ENCODE data around the gene GPATCH8. TPM values are rescaled to one million over a fixed set of nuclear protein-coding genes. Genes with fewer than 3 reads are reported as not detected.

Gene GPATCH8
- polyA plus RNA-seq, 1 of the 3 experiments (the other 2 are of a cell fraction), result 12.7 TPM

DNA sequence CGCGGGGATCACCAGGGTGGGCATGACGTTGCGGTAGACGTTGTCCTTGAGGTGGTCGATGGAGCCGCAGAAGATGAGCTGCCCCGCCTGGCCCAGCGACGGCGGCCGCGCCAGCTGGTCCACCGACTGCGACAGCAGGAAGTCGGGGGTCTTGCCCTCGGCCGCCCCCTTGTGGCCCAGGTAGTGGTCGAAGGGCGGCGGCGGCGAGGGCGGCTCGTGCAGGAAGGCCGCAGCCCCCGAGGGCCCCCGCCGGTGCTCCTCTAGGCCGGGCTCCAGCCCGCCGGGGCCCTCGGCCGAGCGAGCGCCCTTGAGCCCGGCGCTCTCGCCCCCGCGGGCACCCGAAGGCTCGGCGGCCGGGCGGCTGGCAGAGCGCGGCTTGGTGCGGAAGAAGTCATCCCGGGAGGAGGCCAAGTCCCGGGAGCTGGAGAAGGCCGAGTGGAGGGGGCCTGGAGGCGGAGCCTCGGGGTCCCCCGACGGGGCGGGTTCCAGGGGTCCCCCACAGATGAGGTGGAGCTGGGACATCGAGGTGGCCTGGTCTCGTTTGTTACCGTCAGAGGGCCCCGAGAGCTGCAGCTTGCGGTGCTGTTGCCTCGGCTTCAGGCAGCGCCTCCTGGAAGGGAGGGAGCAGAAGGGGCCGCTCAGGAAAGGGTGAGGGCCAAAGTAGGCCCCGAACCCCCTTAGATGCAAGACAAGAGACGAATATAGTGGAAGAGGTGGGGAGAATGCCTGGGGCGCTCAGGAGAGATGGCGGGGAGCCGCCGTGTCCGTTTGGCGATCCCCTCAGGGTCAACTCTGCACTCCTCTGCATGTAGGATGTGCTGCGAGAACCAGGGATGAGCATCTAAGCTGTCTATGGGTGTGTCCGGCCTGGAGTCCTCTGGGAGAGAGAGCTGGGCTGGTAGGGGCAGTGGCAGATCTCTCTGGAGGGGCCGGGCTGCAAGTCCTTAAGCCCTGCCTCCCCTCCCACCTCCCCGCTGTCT, 148.3 kb downstream of the GPATCH8 start:
- no peaks in the 10 kb centered on the region for H3K9me2 ChIP-seq
- TF ChIP-seq RAD21 (IDR thresholded peaks at IDR 0.05; ENCODE audit: low read length) (no peak), ELF1 (IDR thresholded peaks at IDR 0.05) (no peak), RXRA (IDR thresholded peaks at IDR 0.05; ENCODE audit: borderline replicate concordance, low read depth) (no peak), FOXJ3 (CRISPR knock-in tag; IDR thresholded peaks at IDR 0.05) (no peak), TCF12 (IDR thresholded peaks at IDR 0.05) (no peak), GATA2 (CRISPR knock-in tag; IDR thresholded peaks at IDR 0.05) (no peak), YY1 (IDR thresholded peaks at IDR 0.05; ENCODE audit: low read depth) (no peak), SIN3A (IDR thresholded peaks at IDR 0.05; ENCODE audit: borderline replicate concordance, low read depth, low read length) (no peak)
- TF ChIP-seq, protein P1, sequence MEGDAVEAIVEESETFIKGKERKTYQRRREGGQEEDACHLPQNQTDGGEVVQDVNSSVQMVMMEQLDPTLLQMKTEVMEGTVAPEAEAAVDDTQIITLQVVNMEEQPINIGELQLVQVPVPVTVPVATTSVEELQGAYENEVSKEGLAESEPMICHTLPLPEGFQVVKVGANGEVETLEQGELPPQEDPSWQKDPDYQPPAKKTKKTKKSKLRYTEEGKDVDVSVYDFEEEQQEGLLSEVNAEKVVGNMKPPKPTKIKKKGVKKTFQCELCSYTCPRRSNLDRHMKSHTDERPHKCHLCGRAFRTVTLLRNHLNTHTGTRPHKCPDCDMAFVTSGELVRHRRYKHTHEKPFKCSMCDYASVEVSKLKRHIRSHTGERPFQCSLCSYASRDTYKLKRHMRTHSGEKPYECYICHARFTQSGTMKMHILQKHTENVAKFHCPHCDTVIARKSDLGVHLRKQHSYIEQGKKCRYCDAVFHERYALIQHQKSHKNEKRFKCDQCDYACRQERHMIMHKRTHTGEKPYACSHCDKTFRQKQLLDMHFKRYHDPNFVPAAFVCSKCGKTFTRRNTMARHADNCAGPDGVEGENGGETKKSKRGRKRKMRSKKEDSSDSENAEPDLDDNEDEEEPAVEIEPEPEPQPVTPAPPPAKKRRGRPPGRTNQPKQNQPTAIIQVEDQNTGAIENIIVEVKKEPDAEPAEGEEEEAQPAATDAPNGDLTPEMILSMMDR (IDR thresholded peaks at IDR 0.05), result no peak
- TF ChIP-seq, protein P2, sequence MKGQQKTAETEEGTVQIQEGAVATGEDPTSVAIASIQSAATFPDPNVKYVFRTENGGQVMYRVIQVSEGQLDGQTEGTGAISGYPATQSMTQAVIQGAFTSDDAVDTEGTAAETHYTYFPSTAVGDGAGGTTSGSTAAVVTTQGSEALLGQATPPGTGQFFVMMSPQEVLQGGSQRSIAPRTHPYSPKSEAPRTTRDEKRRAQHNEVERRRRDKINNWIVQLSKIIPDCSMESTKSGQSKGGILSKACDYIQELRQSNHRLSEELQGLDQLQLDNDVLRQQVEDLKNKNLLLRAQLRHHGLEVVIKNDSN (IDR thresholded peaks at IDR 0.05; ENCODE audit: borderline replicate concordance, low read depth), result no peak
- TF ChIP-seq, protein P3, sequence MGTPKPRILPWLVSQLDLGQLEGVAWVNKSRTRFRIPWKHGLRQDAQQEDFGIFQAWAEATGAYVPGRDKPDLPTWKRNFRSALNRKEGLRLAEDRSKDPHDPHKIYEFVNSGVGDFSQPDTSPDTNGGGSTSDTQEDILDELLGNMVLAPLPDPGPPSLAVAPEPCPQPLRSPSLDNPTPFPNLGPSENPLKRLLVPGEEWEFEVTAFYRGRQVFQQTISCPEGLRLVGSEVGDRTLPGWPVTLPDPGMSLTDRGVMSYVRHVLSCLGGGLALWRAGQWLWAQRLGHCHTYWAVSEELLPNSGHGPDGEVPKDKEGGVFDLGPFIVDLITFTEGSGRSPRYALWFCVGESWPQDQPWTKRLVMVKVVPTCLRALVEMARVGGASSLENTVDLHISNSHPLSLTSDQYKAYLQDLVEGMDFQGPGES (IDR thresholded peaks at IDR 0.05; ENCODE audit: low read depth, low read length), result no peak
- 92% methylated on average over 35 of the region's 77 CpGs for WGBS (ENCODE audit: low lambda C conversion rate)
- H3F3A ChIP-seq (replicated peaks; ENCODE audit: insufficient read depth), result no peaks in the 10 kb centered on the region
- no peak for DNase-seq
- H2AFZ ChIP-seq (ENCODE audit: low read depth), result no peak overlapping the region
- CTCF ChIA-PET, result interaction anchor here (0.7 to 2.6 kb wide), 3 partner anchors 8 to 22 kb away, joined by 3 to 12 read pairs (median 3); partner anchors contain the start of genes FAM171A2 and GRN
- POLR2A ChIA-PET, result no interaction called here
- no peak overlapping the region for H3K4me2 ChIP-seq
- no peaks in the 10 kb centered on the region for H3K9me3 ChIP-seq
- H3K36me3 ChIP-seq (replicated peaks in 1 of 2; ENCODE audit: control insufficient read depth in 1 of 2, insufficient read depth in 2 of 2, low read length in 1 of 2), result peaks cover 0 to 30% of the 10 kb centered on the region in 2 experiments
- H3K4me3 ChIP-seq (ENCODE audit: low read depth in 2 of 2, low read length in 1 of 2), result no peak overlapping the region
- H3K27ac ChIP-seq (ENCODE audit: low read depth in 2 of 2, low read length in 1 of 2), result no peak overlapping the region
- no peaks in the 10 kb centered on the region for H4K20me1 ChIP-seq (ENCODE audit: insufficient read depth)
- H3K4me1 ChIP-seq (ENCODE audit: control insufficient read depth in 1 of 2, insufficient read depth in 2 of 2, low read depth in 1 of 2, low read length in 1 of 2), result no peaks in the 10 kb centered on the region; a peak in 1 of 4 replicates
- no peaks in the 10 kb centered on the region for H3K79me2 ChIP-seq (ENCODE audit: insufficient read depth)
- no peaks in the 10 kb centered on the region for H3K27me3 ChIP-seq (ENCODE audit: insufficient read depth)
- no peak overlapping the region for H3K9ac ChIP-seq
